Brain microvascular endothelial cell (primary cell): ENCODE measurements around the gene ITGA4.

Experiments
- DNase-seq: peaks from one replicate; pipeline ENCODE4 v3.0.0-alpha.2; 2020
- H3K27ac ChIP-seq: fragments of 250-450 bp; sonication (Bioruptor Pico); 2 replicates; pipeline ENCODE4 v1.5.1; 2020; ENCODE audit warnings: mild to moderate bottlenecking, moderate library complexity
- H3K27me3 ChIP-seq: fragments of 250-450 bp; sonication (Bioruptor Pico); replicated peaks from 2 replicates; pipeline ENCODE4 v1.5.1; 2020; ENCODE audit warnings: mild to moderate bottlenecking
- H3K36me3 ChIP-seq: fragments of 250-450 bp; sonication (Bioruptor Pico); replicated peaks from 2 replicates; pipeline ENCODE4 v1.5.1; 2020; ENCODE audit warnings: mild to moderate bottlenecking
- H3K4me3 ChIP-seq: 2 replicates; pipeline ENCODE4 v1.5.1; 2011; ENCODE audit warnings: low read depth, mild to moderate bottlenecking, control low read depth, low read length, moderate library complexity
- in situ Hi-C: cut with HindIII; loops from 2 replicates; pipeline ENCODE4 v1.10.0; 2017; ENCODE audit warnings: low sequenced_read_pairs, low pct_ligation_motif_present
- TF ChIP-seq, protein P1 (sequence below): IDR thresholded peaks from 2 replicates; pipeline ENCODE4 v1.5.1; 2011; ENCODE audit warnings: low read depth, mild to moderate bottlenecking, moderate library complexity, low read length, control low read depth, inconsistent platforms; ENCODE audit errors: missing control alignments

Gene ITGA4

DNA sequence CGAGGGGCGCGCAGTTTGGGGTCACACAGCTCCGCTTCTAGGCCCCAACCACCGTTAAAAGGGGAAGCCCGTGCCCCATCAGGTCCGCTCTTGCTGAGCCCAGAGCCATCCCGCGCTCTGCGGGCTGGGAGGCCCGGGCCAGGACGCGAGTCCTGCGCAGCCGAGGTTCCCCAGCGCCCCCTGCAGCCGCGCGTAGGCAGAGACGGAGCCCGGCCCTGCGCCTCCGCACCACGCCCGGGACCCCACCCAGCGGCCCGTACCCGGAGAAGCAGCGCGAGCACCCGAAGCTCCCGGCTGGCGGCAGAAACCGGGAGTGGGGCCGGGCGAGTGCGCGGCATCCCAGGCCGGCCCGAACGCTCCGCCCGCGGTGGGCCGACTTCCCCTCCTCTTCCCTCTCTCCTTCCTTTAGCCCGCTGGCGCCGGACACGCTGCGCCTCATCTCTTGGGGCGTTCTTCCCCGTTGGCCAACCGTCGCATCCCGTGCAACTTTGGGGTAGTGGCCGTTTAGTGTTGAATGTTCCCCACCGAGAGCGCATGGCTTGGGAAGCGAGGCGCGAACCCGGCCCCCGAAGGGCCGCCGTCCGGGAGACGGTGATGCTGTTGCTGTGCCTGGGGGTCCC lies at the start of gene ITGA4:
Gene ITGA4, plus strand, starts transcription at position 266 of the 620 bp plus-strand sequence. Its CDS starts 269 bp downstream, at position 535.
- TF ChIP-seq, protein P1, sequence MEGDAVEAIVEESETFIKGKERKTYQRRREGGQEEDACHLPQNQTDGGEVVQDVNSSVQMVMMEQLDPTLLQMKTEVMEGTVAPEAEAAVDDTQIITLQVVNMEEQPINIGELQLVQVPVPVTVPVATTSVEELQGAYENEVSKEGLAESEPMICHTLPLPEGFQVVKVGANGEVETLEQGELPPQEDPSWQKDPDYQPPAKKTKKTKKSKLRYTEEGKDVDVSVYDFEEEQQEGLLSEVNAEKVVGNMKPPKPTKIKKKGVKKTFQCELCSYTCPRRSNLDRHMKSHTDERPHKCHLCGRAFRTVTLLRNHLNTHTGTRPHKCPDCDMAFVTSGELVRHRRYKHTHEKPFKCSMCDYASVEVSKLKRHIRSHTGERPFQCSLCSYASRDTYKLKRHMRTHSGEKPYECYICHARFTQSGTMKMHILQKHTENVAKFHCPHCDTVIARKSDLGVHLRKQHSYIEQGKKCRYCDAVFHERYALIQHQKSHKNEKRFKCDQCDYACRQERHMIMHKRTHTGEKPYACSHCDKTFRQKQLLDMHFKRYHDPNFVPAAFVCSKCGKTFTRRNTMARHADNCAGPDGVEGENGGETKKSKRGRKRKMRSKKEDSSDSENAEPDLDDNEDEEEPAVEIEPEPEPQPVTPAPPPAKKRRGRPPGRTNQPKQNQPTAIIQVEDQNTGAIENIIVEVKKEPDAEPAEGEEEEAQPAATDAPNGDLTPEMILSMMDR, result peak; percentile 64
- H3K4me3 ChIP-seq, result peak within 1 kb of the TSS; percentile 86
- in situ Hi-C loops, result no loop called here
- no peaks in the 10 kb centered on the region for H3K36me3 ChIP-seq
- H3K27ac ChIP-seq, result peak within 1 kb of the TSS; percentile 84
- DNase-seq, result peak; percentile 73
- no peaks in the 10 kb centered on the region for H3K27me3 ChIP-seq

DNA sequence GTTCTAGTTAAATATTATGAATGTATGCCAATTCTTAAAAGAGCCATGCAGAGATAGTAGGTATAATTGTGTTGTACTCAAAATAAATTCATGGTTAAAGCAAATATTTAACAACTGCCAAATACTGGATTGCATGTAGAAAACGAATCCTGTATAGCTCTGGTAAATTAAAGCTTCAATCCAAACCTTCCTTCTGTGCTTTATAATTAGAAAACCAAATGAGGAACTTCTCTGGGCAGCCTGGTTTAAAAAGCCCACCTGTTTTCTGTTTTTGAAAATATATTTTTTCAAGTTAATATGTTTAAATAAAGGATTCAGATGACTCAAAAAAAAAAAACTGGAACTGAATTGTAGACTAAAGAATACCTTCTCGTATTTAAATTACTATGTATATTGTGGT lies 48.3 kb upstream of the ITGA4 start:
- H3K27ac ChIP-seq, result no peak overlapping the region
- no peaks in the 10 kb centered on the region for H3K27me3 ChIP-seq
- in situ Hi-C loops, result no loop called here
- no peaks in the 10 kb centered on the region for H3K36me3 ChIP-seq
- TF ChIP-seq, protein P1, result no peak
- H3K4me3 ChIP-seq, result no peak overlapping the region
- no peak for DNase-seq

DNA sequence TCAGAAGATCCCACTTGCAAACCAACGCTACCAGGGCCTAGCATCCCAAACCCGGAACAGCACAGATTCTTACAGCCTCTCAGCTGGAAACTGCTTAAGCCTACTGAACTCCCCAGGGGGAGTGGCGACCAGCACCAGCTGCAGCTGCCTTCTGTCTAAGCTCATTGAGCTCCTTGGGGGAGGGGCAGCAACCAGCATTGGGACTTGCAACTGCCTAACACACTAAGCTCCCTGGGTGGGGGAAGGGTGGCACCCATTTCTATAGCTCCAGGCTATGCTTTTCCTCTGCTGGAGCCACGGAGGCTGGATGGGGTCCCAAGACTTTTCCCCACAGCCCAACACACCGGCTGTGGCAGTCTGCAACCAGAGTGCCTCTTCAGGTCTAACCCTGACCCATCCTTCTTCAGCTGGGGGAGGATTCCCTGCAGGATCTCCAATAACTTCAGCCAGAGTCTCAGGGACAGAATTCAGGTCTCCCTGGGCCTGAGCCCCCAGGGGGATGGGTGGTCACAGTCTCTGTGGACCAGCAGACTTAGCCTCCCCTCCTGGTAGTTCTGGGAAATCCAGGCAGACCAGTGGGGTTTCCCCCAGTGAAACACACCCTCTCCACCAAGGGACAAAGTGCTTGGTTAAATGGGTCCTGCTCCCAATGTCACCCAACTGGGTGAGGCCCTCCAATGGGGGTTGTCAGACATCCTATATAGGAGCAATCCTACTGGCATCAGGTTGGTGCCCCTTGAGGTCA lies 45.9 kb upstream of the ITGA4 start:
- no peak for DNase-seq
- in situ Hi-C loops, result no loop called here

DNA sequence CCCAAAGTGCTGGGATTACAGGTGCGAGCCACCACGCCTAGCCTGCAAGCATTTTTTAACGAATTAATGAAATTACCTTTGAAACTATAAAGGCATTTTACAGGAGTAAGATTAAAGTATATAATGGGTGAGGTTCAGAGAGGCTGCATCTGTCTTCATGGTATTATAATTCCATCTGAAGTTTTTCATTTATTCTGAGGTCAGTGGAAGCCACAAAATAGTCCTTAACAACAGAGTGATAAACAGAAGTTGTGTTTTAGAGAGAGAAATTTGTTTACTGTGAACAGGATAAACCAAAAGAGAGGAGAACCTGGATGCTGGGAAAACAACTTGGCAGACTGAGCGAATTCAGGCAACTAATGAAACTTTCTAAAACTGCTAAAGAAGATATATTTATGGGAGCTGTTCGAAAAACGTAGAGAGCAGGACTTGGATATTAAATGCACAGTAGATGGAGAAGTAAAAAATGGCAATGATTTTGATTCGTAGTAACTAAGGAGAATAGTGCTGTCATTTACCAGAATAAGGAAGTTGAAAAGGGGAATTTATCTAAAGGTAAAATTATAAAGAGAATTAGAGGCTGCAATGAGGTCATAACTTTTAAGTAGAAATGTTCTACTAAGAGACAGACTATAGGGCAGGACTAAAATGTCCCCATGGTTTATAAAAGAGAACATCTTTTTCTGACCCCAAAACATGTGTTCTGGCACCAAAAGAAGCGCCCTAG lies 37.9 kb upstream of the ITGA4 start:
- TF ChIP-seq, protein P1, result no peak
- Histone ChIP-seq H3K27me3 (no peaks in the 10 kb centered on the region), H3K4me3 (no peak overlapping the region), H3K27ac (no peak overlapping the region), H3K36me3 (no peaks in the 10 kb centered on the region)
- in situ Hi-C loops, result no loop called here
- no peak for DNase-seq

More for the DNA sequence above, 45.9 kb upstream of the ITGA4 start:
- H3K4me3 ChIP-seq, result no peak overlapping the region
- no peaks in the 10 kb centered on the region for H3K36me3 ChIP-seq
- no peaks in the 10 kb centered on the region for H3K27me3 ChIP-seq
- no peak overlapping the region for H3K27ac ChIP-seq
- TF ChIP-seq, protein P1, result no peak

DNA sequence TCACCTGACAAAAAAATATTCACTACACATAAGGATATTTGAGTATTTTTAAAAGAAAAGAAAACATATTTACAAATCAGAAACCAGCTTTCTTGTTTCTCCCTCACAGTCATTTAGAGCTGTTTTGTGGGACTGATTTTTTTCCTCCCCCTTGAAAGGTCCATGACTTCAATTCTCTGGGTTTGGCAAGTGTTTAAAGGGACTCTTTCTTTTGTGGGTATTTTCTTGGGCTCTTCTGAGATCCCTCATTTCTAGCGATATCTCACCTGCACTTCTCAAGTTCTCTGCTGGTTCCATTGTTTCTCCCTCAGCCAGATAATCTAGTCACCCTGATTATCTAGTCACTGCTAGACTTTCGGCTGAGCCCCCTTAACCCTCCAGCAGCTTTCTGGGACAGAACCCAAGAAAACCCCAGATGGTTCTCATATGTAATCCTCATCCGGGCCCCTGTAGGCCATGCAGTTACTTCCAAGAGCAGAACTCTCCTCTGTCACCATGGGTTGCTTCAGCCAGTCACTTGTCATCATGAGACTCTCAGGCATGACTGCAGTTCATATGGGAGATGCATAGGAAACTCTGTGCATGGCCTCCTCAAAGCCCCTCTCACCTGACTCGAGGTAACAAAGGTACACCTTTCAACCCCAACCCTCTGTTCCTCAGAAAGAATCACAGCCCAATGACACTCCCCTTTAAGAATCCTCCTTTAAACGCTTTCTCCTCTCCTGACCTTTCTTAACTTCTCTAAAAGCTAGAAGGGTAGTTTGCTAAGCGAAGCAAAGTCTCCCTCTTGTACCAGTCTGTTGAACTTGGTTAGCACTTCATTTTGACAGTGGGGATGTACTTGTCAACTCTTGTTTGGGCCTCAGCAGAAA lies 36.7 kb upstream of the ITGA4 start:
- TF ChIP-seq, protein P1, result no peak
- in situ Hi-C loops, result no loop called here
- Histone ChIP-seq H3K27me3 (no peaks in the 10 kb centered on the region), H3K36me3 (no peaks in the 10 kb centered on the region), H3K4me3 (no peak overlapping the region), H3K27ac (no peak overlapping the region)
- no peak for DNase-seq
